ENCODE results near the gene SWI5.
"Not testable (repeated sequence)": the region's sequence is repeated elsewhere in the genome, so short reads cannot be mapped to it uniquely, and the experiment has no call there.

Gene SWI5

GRCh38 chr9:128276008-128276573 is at the start of gene SWI5:
Gene SWI5 (plus strand): TSS chr9:128276276.
- DNase-seq = peak; percentile 97 to 99

- DNase-seq = peak in 1 of 2 donors; percentile 12
Measured at GRCh38 chr9:128226412-128226801, 49.7 kb upstream of the SWI5 start.

- DNase-seq = not testable (repeated sequence)
Measured at GRCh38 chr9:128230897-128231296, 45.2 kb upstream of the SWI5 start.

GRCh38 chr9:128231638-128232527 is 44.2 kb upstream of the SWI5 start:
- no peak for DNase-seq

- DNase-seq = no peak
Measured at GRCh38 chr9:128232528-128233428, 43.3 kb upstream of the SWI5 start.

- DNase-seq = no peak
Measured at GRCh38 chr9:128233817-128234406, 42.2 kb upstream of the SWI5 start.

GRCh38 chr9:128242124-128242523 is 34.0 kb upstream of the SWI5 start:
- no peak for DNase-seq

- no peak for DNase-seq
Measured at GRCh38 chr9:128242828-128243214, 33.3 kb upstream of the SWI5 start.

GRCh38 chr9:128243215-128244018 is 32.7 kb upstream of the SWI5 start:
- no peak for DNase-seq

- no peak for DNase-seq
Measured at GRCh38 chr9:128244091-128244836, 31.8 kb upstream of the SWI5 start.

- peak in 1 of 2 donors; percentile 69 for DNase-seq
Measured at GRCh38 chr9:128244837-128245231, 31.2 kb upstream of the SWI5 start.

GRCh38 chr9:128245421-128246151 is 30.5 kb upstream of the SWI5 start:
- peak in 1 of 2 donors; percentile 42 for DNase-seq

- DNase-seq = no peak
Measured at GRCh38 chr9:128246471-128246870, 29.6 kb upstream of the SWI5 start.

- no peak for DNase-seq
Measured at GRCh38 chr9:128247226-128247803, 28.8 kb upstream of the SWI5 start.

GRCh38 chr9:128249558-128249907 is 26.5 kb upstream of the SWI5 start:
- no peak for DNase-seq

- peak; percentile 44 to 73 for DNase-seq
Measured at GRCh38 chr9:128249908-128250838, 25.9 kb upstream of the SWI5 start.

- DNase-seq = no peak
Measured at GRCh38 chr9:128250839-128251731, 25.0 kb upstream of the SWI5 start.

GRCh38 chr9:128251732-128252100 is 24.4 kb upstream of the SWI5 start:
- DNase-seq = no peak
